ENCODE data around the gene CES2.

DNA sequence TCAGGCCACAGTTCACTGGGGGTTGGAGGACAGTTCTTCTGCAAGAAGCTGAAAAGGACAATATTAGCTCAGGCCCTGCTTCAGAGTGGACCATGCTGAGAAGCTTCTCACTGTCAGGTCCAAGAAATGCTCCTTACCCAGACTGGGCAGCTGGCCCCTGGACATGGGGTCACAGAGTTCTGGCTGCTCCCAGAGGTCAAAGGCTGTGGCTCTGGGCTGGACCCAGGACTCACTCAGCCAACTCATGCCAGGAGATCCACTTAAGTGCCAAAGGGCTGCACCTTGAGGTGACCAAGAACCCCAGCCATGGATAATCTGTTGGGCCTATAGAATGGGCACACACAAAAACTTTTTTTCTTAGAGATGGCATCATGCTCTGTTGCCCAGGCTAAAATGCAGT, 4.0 kb downstream of the CES2 start:
- TF ChIP-seq RAD21 (IDR thresholded peaks at IDR 0.05; ENCODE audit: low read depth) (no peak), EGR1 (IDR thresholded peaks at IDR 0.05; ENCODE audit: low read depth) (no peak), ELF1 (IDR thresholded peaks at IDR 0.05; ENCODE audit: borderline replicate concordance, low read depth) (no peak), POLR2A (IDR thresholded peaks at IDR 0.05; ENCODE audit: borderline replicate concordance, extremely low read depth, insufficient read depth, insufficient read length) (no peak), EZH2 (IDR thresholded peaks at IDR 0.05) (no peak), ZNF274 (IDR thresholded peaks at IDR 0.05; ENCODE audit: low read depth, low read length) (no peak), JUND (IDR thresholded peaks at IDR 0.05) (no peak)
- TF ChIP-seq, protein P1, sequence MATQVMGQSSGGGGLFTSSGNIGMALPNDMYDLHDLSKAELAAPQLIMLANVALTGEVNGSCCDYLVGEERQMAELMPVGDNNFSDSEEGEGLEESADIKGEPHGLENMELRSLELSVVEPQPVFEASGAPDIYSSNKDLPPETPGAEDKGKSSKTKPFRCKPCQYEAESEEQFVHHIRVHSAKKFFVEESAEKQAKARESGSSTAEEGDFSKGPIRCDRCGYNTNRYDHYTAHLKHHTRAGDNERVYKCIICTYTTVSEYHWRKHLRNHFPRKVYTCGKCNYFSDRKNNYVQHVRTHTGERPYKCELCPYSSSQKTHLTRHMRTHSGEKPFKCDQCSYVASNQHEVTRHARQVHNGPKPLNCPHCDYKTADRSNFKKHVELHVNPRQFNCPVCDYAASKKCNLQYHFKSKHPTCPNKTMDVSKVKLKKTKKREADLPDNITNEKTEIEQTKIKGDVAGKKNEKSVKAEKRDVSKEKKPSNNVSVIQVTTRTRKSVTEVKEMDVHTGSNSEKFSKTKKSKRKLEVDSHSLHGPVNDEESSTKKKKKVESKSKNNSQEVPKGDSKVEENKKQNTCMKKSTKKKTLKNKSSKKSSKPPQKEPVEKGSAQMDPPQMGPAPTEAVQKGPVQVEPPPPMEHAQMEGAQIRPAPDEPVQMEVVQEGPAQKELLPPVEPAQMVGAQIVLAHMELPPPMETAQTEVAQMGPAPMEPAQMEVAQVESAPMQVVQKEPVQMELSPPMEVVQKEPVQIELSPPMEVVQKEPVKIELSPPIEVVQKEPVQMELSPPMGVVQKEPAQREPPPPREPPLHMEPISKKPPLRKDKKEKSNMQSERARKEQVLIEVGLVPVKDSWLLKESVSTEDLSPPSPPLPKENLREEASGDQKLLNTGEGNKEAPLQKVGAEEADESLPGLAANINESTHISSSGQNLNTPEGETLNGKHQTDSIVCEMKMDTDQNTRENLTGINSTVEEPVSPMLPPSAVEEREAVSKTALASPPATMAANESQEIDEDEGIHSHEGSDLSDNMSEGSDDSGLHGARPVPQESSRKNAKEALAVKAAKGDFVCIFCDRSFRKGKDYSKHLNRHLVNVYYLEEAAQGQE (IDR thresholded peaks at IDR 0.05; ENCODE audit: low read depth) = no peak
- TF ChIP-seq, protein P2, sequence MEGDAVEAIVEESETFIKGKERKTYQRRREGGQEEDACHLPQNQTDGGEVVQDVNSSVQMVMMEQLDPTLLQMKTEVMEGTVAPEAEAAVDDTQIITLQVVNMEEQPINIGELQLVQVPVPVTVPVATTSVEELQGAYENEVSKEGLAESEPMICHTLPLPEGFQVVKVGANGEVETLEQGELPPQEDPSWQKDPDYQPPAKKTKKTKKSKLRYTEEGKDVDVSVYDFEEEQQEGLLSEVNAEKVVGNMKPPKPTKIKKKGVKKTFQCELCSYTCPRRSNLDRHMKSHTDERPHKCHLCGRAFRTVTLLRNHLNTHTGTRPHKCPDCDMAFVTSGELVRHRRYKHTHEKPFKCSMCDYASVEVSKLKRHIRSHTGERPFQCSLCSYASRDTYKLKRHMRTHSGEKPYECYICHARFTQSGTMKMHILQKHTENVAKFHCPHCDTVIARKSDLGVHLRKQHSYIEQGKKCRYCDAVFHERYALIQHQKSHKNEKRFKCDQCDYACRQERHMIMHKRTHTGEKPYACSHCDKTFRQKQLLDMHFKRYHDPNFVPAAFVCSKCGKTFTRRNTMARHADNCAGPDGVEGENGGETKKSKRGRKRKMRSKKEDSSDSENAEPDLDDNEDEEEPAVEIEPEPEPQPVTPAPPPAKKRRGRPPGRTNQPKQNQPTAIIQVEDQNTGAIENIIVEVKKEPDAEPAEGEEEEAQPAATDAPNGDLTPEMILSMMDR (IDR thresholded peaks at IDR 0.05 in 2 of 3, conservative IDR thresholded peaks at IDR 0.05 in 1 of 3; ENCODE audit: borderline replicate concordance in 1 of 3, insufficient read depth in 1 of 3, low read depth in 2 of 3, low read length in 2 of 3) = no peak
- TF ChIP-seq, protein P3, sequence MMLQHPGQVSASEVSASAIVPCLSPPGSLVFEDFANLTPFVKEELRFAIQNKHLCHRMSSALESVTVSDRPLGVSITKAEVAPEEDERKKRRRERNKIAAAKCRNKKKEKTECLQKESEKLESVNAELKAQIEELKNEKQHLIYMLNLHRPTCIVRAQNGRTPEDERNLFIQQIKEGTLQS (IDR thresholded peaks at IDR 0.05) = no peak

All from HCT116 (cell line).